RCC 7860 (cell line): ENCODE data around the gene GPR87.
A peak's percentile ranks its signal among the peaks of the same experiment; 100 is the strongest.

Source experiments
- DNase-seq: peaks from one replicate; pipeline ENCODE4 v3.0.0-alpha.2; 2015; ENCODE audit warnings: low spot score
- FAIRE-seq: peaks from 2 replicates; lab custom pipeline; 2012; peaks lifted over from hg19 to GRCh38; lab: Jason Lieb, UNC

The GPR87 gene

GRCh38 chr3:151285940-151286339 lies 30.7 kb downstream of the GPR87 start:
- FAIRE-seq (no peak), DNase-seq (no peak)

- no peak for DNase-seq
- FAIRE-seq: no peak
Observed at GRCh38 chr3:151283907-151284461, 32.6 kb downstream of the GPR87 start.

GRCh38 chr3:151283387-151283786 lies 33.2 kb downstream of the GPR87 start:
- DNase-seq: no peak
- no peak for FAIRE-seq

- peak; percentile 70 for DNase-seq
- peak; percentile 89 for FAIRE-seq
Observed at GRCh38 chr3:151282921-151283320, 33.7 kb downstream of the GPR87 start.

- FAIRE-seq (no peak), DNase-seq (no peak)
Observed at GRCh38 chr3:151281671-151282324, 34.8 kb downstream of the GPR87 start.

- FAIRE-seq: no peak
- DNase-seq: no peak
Observed at GRCh38 chr3:151278230-151278629, 38.4 kb downstream of the GPR87 start, which contains the start of gene P2RY14. TSS of gene P2RY14 (minus strand) at chr3:151278542. CDS start at chr3:151214316, 64,226 bp downstream.

- no peak for FAIRE-seq
- DNase-seq: no peak
Observed at GRCh38 chr3:151276687-151277042, 40.0 kb downstream of the GPR87 start.

- DNase-seq: no peak
- FAIRE-seq: no peak
Observed at GRCh38 chr3:151276038-151276686, 40.5 kb downstream of the GPR87 start.

- DNase-seq (no peak), FAIRE-seq (no peak)
Observed at GRCh38 chr3:151275091-151275490, 41.5 kb downstream of the GPR87 start.

GRCh38 chr3:151269631-151270030 lies 47.0 kb downstream of the GPR87 start:
- DNase-seq: no peak
- FAIRE-seq: no peak

- FAIRE-seq: no peak
Observed at GRCh38 chr3:151268267-151269235, 48.1 kb downstream of the GPR87 start.

GRCh38 chr3:151267066-151267465 lies 49.6 kb downstream of the GPR87 start:
- no peak for FAIRE-seq
- DNase-seq: no peak

More at GRCh38 chr3:151268267-151269235, 48.1 kb downstream of the GPR87 start:
- no peak for DNase-seq

GRCh38 chr3:151265866-151266265 lies 50.8 kb downstream of the GPR87 start:
- DNase-seq (no peak), FAIRE-seq (no peak)

GRCh38 chr3:151265166-151265565 lies 51.5 kb downstream of the GPR87 start:
- FAIRE-seq (no peak), DNase-seq (no peak)

GRCh38 chr3:151264605-151265004 lies 52.0 kb downstream of the GPR87 start:
- FAIRE-seq: no peak
- DNase-seq: no peak

GRCh38 chr3:151262871-151263525 lies 53.6 kb downstream of the GPR87 start:
- no peak for FAIRE-seq
- DNase-seq: no peak

GRCh38 chr3:151259664-151260063 lies 57.0 kb downstream of the GPR87 start:
- FAIRE-seq: no peak
- no peak for DNase-seq

- FAIRE-seq: no peak
- no peak for DNase-seq
Observed at GRCh38 chr3:151256749-151257148, 59.9 kb downstream of the GPR87 start.

- no peak for FAIRE-seq
Observed at GRCh38 chr3:151248772-151249337, 67.8 kb downstream of the GPR87 start.

More at GRCh38 chr3:151248772-151249337, 67.8 kb downstream of the GPR87 start:
- no peak for DNase-seq
